ENCODE results near the gene EEF1AKMT4.

The EEF1AKMT4 gene

GRCh38 chr3:184228376-184229137 is 20.9 kb upstream of the EEF1AKMT4 start:
- Histone ChIP-seq H2AFZ (ENCODE audit: low read length, unreplicated experiment) (no peak overlapping the region), H3K4me1 (ENCODE audit: control insufficient read depth, insufficient read depth, low read length, unreplicated experiment) (peaks cover 3% of the 10 kb centered on the region), H3K4me3 (ENCODE audit: low read depth, low read length) (no peak overlapping the region), H3K79me2 (ENCODE audit: control insufficient read depth, insufficient read depth, low read length, unreplicated experiment) (no peaks in the 10 kb centered on the region), H3K27me3 (ENCODE audit: insufficient read depth, low read length) (peaks cover 61% of the 10 kb centered on the region), H3K27ac (ENCODE audit: low read depth, low read length) (no peak overlapping the region), H3K36me3 (ENCODE audit: insufficient read depth, low read length) (no peaks in the 10 kb centered on the region)

GRCh38 chr3:184229394-184230080 is 19.9 kb upstream of the EEF1AKMT4 start, which contains the start of gene VWA5B2:
Gene VWA5B2, plus strand, starts transcription at chr3:184229585. Its CDS starts 944 bp downstream, at chr3:184230529.
- no peaks in the 10 kb centered on the region for H3K36me3 ChIP-seq (ENCODE audit: insufficient read depth, low read length)

GRCh38 chr3:184230081-184230602 is 19.3 kb upstream of the EEF1AKMT4 start:
- H3K27ac ChIP-seq (ENCODE audit: low read depth, low read length) = no peak overlapping the region
- peaks cover 61% of the 10 kb centered on the region for H3K27me3 ChIP-seq (ENCODE audit: insufficient read depth, low read length)
- peak overlapping the region; percentile 66; the same call in 1 of the 2 replicates for H3K4me3 ChIP-seq (ENCODE audit: low read depth, low read length)
- H3K79me2 ChIP-seq (ENCODE audit: control insufficient read depth, insufficient read depth, low read length, unreplicated experiment) = no peaks in the 10 kb centered on the region
- H2AFZ ChIP-seq (ENCODE audit: low read length, unreplicated experiment) = no peak overlapping the region
- peaks cover 10% of the 10 kb centered on the region for H3K4me1 ChIP-seq (ENCODE audit: control insufficient read depth, insufficient read depth, low read length, unreplicated experiment)
- H3K36me3 ChIP-seq (ENCODE audit: insufficient read depth, low read length) = no peaks in the 10 kb centered on the region

More at GRCh38 chr3:184229394-184230080, 19.9 kb upstream of the EEF1AKMT4 start, which contains the start of gene VWA5B2:
- Histone ChIP-seq H3K4me3 (ENCODE audit: low read depth, low read length) (peak within 1 kb of the TSS; percentile 66), H3K27me3 (ENCODE audit: insufficient read depth, low read length) (peaks cover 61% of the 10 kb centered on the region), H3K79me2 (ENCODE audit: control insufficient read depth, insufficient read depth, low read length, unreplicated experiment) (no peaks in the 10 kb centered on the region), H3K4me1 (ENCODE audit: control insufficient read depth, insufficient read depth, low read length, unreplicated experiment) (peaks cover 9% of the 10 kb centered on the region), H3K27ac (ENCODE audit: low read depth, low read length) (no peak within 1 kb of the TSS), H2AFZ (ENCODE audit: low read length, unreplicated experiment) (peak within 1 kb of the TSS; percentile 58)

- H3K4me1 ChIP-seq (ENCODE audit: control insufficient read depth, insufficient read depth, low read length, unreplicated experiment) = peaks cover 10% of the 10 kb centered on the region
- no peak overlapping the region for H2AFZ ChIP-seq (ENCODE audit: low read length, unreplicated experiment)
- peak overlapping the region; percentile 11; the same call in 1 of the 2 replicates for H3K4me3 ChIP-seq (ENCODE audit: low read depth, low read length)
- H3K36me3 ChIP-seq (ENCODE audit: insufficient read depth, low read length) = no peaks in the 10 kb centered on the region
- peaks cover 58% of the 10 kb centered on the region for H3K27me3 ChIP-seq (ENCODE audit: insufficient read depth, low read length)
- no peaks in the 10 kb centered on the region for H3K79me2 ChIP-seq (ENCODE audit: control insufficient read depth, insufficient read depth, low read length, unreplicated experiment)
- H3K27ac ChIP-seq (ENCODE audit: low read depth, low read length) = no peak overlapping the region
Measured at GRCh38 chr3:184230603-184231528, 18.6 kb upstream of the EEF1AKMT4 start.

- H3K27me3 ChIP-seq (ENCODE audit: insufficient read depth, low read length) = peaks cover 52% of the 10 kb centered on the region
Measured at GRCh38 chr3:184231671-184232070, 17.8 kb upstream of the EEF1AKMT4 start.

GRCh38 chr3:184233127-184233843 is 16.2 kb upstream of the EEF1AKMT4 start:
- H3K36me3 ChIP-seq (ENCODE audit: insufficient read depth, low read length) = no peaks in the 10 kb centered on the region
- peaks cover 10% of the 10 kb centered on the region for H3K4me1 ChIP-seq (ENCODE audit: control insufficient read depth, insufficient read depth, low read length, unreplicated experiment)
- H3K4me3 ChIP-seq (ENCODE audit: low read depth, low read length) = no peak overlapping the region
- H3K27me3 ChIP-seq (ENCODE audit: insufficient read depth, low read length) = peaks cover 44% of the 10 kb centered on the region
- no peaks in the 10 kb centered on the region for H3K79me2 ChIP-seq (ENCODE audit: control insufficient read depth, insufficient read depth, low read length, unreplicated experiment)
- no peak overlapping the region for H2AFZ ChIP-seq (ENCODE audit: low read length, unreplicated experiment)
- H3K27ac ChIP-seq (ENCODE audit: low read depth, low read length) = no peak overlapping the region

More at GRCh38 chr3:184231671-184232070, 17.8 kb upstream of the EEF1AKMT4 start:
- H3K27ac ChIP-seq (ENCODE audit: low read depth, low read length) = no peak overlapping the region
- no peak overlapping the region for H3K4me3 ChIP-seq (ENCODE audit: low read depth, low read length)
- no peaks in the 10 kb centered on the region for H3K36me3 ChIP-seq (ENCODE audit: insufficient read depth, low read length)
- no peaks in the 10 kb centered on the region for H3K79me2 ChIP-seq (ENCODE audit: control insufficient read depth, insufficient read depth, low read length, unreplicated experiment)
- peaks cover 10% of the 10 kb centered on the region for H3K4me1 ChIP-seq (ENCODE audit: control insufficient read depth, insufficient read depth, low read length, unreplicated experiment)
- H2AFZ ChIP-seq (ENCODE audit: low read length, unreplicated experiment) = no peak overlapping the region

- Histone ChIP-seq H3K27ac (ENCODE audit: low read depth, low read length) (no peak overlapping the region), H3K4me3 (ENCODE audit: low read depth, low read length) (no peak overlapping the region), H3K27me3 (ENCODE audit: insufficient read depth, low read length) (peaks cover 34% of the 10 kb centered on the region), H3K4me1 (ENCODE audit: control insufficient read depth, insufficient read depth, low read length, unreplicated experiment) (peaks cover 10% of the 10 kb centered on the region), H2AFZ (ENCODE audit: low read length, unreplicated experiment) (no peak overlapping the region), H3K79me2 (ENCODE audit: control insufficient read depth, insufficient read depth, low read length, unreplicated experiment) (no peaks in the 10 kb centered on the region), H3K36me3 (ENCODE audit: insufficient read depth, low read length) (no peaks in the 10 kb centered on the region)
Measured at GRCh38 chr3:184234224-184234623, 15.2 kb upstream of the EEF1AKMT4 start.

GRCh38 chr3:184234671-184235380 is 14.6 kb upstream of the EEF1AKMT4 start:
- Histone ChIP-seq H3K36me3 (ENCODE audit: insufficient read depth, low read length) (no peaks in the 10 kb centered on the region), H3K27me3 (ENCODE audit: insufficient read depth, low read length) (peaks cover 29% of the 10 kb centered on the region), H3K4me3 (ENCODE audit: low read depth, low read length) (no peak overlapping the region), H3K27ac (ENCODE audit: low read depth, low read length) (no peak overlapping the region), H3K4me1 (ENCODE audit: control insufficient read depth, insufficient read depth, low read length, unreplicated experiment) (peaks cover 7% of the 10 kb centered on the region), H3K79me2 (ENCODE audit: control insufficient read depth, insufficient read depth, low read length, unreplicated experiment) (no peaks in the 10 kb centered on the region), H2AFZ (ENCODE audit: low read length, unreplicated experiment) (no peak overlapping the region)

GRCh38 chr3:184235381-184236032 is 14.0 kb upstream of the EEF1AKMT4 start:
- Histone ChIP-seq H3K4me1 (ENCODE audit: control insufficient read depth, insufficient read depth, low read length, unreplicated experiment) (peaks cover 7% of the 10 kb centered on the region), H3K27me3 (ENCODE audit: insufficient read depth, low read length) (peaks cover 23% of the 10 kb centered on the region), H3K79me2 (ENCODE audit: control insufficient read depth, insufficient read depth, low read length, unreplicated experiment) (no peaks in the 10 kb centered on the region), H3K4me3 (ENCODE audit: low read depth, low read length) (no peak overlapping the region), H3K27ac (ENCODE audit: low read depth, low read length) (no peak overlapping the region), H3K36me3 (ENCODE audit: insufficient read depth, low read length) (no peaks in the 10 kb centered on the region), H2AFZ (ENCODE audit: low read length, unreplicated experiment) (no peak overlapping the region)

Data from ACC112 (cell line).